HFFc6 (cell line): ENCODE data around the gene ANAPC1. TPM values are rescaled to one million over a fixed set of nuclear protein-coding genes. Genes with fewer than 3 reads are reported as not detected.

Source experiments
- DNase-seq: peaks from one replicate; pipeline ENCODE4 v3.0.0-alpha.2; 2018
- H3K27ac Mint-ChIP-seq: 2 replicates; pipeline ENCODE4 v1.8.0; 2020; ENCODE audit warnings: mild to moderate bottlenecking, mixed read lengths
- H3K27me3 Mint-ChIP-seq: 2 replicates; pipeline ENCODE4 v1.8.0; 2021; ENCODE audit warnings: mild to moderate bottlenecking, moderate library complexity, mixed read lengths; ENCODE audit not compliant: insufficient read depth
- H3K36me3 Mint-ChIP-seq: 2 replicates; pipeline ENCODE4 v1.8.0; 2021; ENCODE audit warnings: low read depth, mixed read lengths
- H3K4me1 Mint-ChIP-seq: 2 replicates; pipeline ENCODE4 v1.8.0; 2020; ENCODE audit warnings: low read depth, mixed read lengths
- H3K4me3 Mint-ChIP-seq: 2 replicates; pipeline ENCODE4 v1.8.0; 2020; ENCODE audit warnings: mild to moderate bottlenecking, moderate library complexity, mixed read lengths
- H3K9me3 Mint-ChIP-seq: 2 replicates; pipeline ENCODE4 v1.8.0; 2020; ENCODE audit warnings: mild to moderate bottlenecking, mixed read lengths
- total RNA-seq, 6 experiments: library from RNA; stranded (reverse); fragmentation: NEBNext Ultra II Directional; extraction: Animal tissue kit (Norgen Biotek cat#: 25700); gene quantifications; 2 replicates in 1 of 6; 3 replicates in 5 of 6; pipeline ENCODE4 v1.2.3, GENCODE V29; 2021
- TF ChIP-seq, protein P1 (sequence below): fragments of 200-600 bp; sonication (generic); IDR thresholded peaks from 2 replicates; pipeline ENCODE4 v1.5.0; 2021; ENCODE audit warnings: antibody characterized with exemption, mild to moderate bottlenecking

The ANAPC1 gene
- total RNA-seq, 6 experiments from 2014 or later, result 30.6 to 42.8 (median 38.0) TPM

DNA sequence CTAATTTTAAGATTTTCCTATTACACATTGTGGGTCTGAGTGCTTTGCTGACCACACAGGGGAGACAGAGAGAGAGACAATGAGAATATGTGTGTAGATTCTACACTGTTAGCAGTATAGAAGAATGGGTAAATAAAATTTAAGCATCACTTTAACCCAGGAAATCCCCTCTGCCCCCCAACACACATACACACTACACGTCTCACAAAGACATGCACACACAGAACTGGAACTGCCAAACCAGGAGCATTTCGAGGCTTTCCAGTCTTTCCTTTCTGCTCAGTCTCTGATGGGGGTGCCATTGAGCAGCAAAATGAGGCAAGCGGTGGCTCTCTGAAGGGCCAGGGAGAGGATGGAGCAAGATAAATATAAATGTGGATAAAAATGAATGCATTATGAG lies 16.9 kb upstream of the ANAPC1 start:
- Mint-ChIP-seq H3K27ac (no peak overlapping the region), H3K4me3 (no peak overlapping the region), H3K4me1 (no peaks in the 10 kb centered on the region), H3K27me3 (peaks cover 32% of the 10 kb centered on the region), H3K36me3 (no peaks in the 10 kb centered on the region), H3K9me3 (no peaks in the 10 kb centered on the region)
- no peak for DNase-seq
- TF ChIP-seq, protein P1, sequence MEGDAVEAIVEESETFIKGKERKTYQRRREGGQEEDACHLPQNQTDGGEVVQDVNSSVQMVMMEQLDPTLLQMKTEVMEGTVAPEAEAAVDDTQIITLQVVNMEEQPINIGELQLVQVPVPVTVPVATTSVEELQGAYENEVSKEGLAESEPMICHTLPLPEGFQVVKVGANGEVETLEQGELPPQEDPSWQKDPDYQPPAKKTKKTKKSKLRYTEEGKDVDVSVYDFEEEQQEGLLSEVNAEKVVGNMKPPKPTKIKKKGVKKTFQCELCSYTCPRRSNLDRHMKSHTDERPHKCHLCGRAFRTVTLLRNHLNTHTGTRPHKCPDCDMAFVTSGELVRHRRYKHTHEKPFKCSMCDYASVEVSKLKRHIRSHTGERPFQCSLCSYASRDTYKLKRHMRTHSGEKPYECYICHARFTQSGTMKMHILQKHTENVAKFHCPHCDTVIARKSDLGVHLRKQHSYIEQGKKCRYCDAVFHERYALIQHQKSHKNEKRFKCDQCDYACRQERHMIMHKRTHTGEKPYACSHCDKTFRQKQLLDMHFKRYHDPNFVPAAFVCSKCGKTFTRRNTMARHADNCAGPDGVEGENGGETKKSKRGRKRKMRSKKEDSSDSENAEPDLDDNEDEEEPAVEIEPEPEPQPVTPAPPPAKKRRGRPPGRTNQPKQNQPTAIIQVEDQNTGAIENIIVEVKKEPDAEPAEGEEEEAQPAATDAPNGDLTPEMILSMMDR, result peak; percentile 51

DNA sequence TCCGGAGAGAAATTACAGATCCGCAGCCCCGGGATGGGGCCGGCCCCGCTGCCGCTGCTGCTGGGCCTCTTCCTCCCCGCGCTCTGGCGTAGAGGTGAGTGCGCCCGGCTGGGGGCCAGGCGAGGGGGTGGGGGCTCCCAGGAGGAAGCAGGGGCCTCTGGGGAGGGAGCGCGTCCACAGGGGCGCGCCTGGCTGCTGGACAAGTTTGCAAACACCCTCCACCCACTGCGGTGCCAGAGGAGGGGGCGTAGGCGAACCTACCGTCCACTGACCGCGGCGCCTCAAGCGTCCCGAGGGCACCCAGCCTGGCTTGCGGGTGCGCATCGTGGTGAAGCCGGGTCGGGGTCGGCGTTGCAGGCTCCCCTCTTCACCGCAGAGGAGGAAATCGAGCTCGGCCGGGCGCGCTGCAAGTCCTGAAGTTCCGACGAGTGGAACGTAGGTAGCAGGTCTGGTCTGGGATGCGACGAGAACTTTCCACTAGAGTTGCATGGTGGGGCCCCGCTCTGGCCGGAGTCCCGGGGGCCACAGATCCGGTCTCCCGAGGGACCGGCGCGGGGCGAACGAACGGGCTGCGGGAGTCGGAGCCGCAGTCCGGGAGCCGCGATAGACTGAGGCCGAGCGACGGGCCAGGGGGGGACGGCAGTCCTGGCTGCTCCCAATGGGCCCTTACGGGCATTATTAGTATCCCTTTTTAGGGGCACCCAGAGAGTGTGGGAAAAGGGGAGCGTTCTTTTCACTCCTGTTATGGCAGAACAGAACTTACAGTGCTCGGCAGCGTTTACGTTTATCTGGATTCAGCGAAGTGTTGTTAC lies 14.9 kb upstream of the ANAPC1 start:
- Mint-ChIP-seq H3K27ac (no peak overlapping the region), H3K4me1 (no peaks in the 10 kb centered on the region), H3K27me3 (peaks cover 36% of the 10 kb centered on the region), H3K9me3 (no peaks in the 10 kb centered on the region), H3K4me3 (no peak overlapping the region), H3K36me3 (no peaks in the 10 kb centered on the region)
- DNase-seq, result no peak
- TF ChIP-seq, protein P1, result no peak

DNA sequence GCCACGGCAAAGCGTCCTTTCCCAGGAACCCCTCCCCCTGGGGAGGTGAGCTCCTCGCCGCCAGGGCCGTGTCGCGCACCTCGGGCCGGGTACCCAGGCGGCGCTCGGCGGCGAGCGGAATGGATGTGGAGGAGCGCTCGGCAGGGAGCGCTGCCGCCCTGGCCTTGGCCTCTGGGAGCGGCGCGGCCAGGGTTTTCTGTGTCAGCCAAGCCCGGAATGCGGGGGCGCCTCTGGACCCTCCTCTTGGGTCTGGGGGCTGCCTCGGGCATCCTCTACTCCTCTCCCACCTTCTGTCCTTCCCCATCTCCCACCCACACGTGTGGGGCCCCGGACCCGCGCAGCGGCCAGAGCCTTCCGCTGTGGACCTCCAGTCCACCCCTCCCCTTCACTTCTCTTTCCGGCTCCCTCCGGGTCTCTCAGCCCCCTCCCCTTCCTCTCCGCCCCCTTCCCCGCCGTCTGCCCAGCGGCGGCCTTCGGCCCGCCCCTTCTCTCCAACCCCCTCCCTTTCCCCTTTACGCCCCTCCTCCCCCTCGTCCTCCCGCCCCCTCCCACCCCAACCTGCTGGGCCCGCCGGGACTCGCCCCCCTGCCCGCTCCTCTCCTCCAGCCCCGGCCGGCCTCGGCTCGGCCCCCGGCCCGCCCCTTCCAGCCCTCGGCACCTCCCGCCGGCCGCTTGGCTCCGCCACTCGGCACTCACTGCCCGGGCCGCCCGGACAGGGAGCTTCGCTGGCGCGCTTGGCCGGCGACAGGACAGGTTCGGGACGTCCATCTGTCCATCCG lies 14.1 kb upstream of the ANAPC1 start, which contains the start of gene MERTK:
TSS of gene MERTK (plus strand) at position 684 of the 779 bp plus-strand sequence. CDS start 129 bp downstream, outside the sequence.
- TF ChIP-seq, protein P1, result peak; percentile 68
- H3K27ac Mint-ChIP-seq, result no peak within 1 kb of the TSS

DNA sequence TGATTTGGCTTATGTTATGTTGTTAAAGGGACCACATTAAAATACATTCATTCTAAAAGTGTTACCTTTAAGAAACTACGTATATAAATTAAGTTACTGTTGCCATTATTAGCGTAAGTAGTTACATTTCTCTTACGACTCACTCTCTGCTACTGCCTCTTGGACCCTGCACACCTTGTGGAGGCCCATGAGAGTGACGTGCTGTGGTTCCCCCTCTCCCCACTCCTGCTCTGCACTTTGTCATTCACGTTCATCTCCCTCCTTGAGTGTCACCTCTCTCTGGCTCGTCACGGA lies 13.6 kb upstream of the ANAPC1 start:
- DNase-seq, result no peak
- no peaks in the 10 kb centered on the region for H3K36me3 Mint-ChIP-seq
- H3K27me3 Mint-ChIP-seq, result peaks cover 34% of the 10 kb centered on the region
- H3K9me3 Mint-ChIP-seq, result no peaks in the 10 kb centered on the region
- H3K27ac Mint-ChIP-seq, result no peak overlapping the region
- TF ChIP-seq, protein P1, result no peak
- no peaks in the 10 kb centered on the region for H3K4me1 Mint-ChIP-seq
- peak overlapping the region; percentile 71 for H3K4me3 Mint-ChIP-seq

More for the DNA sequence above, 14.1 kb upstream of the ANAPC1 start, which contains the start of gene MERTK:
- no peaks in the 10 kb centered on the region for H3K4me1 Mint-ChIP-seq
- H3K4me3 Mint-ChIP-seq, result peak within 1 kb of the TSS; percentile 71
- H3K9me3 Mint-ChIP-seq, result no peaks in the 10 kb centered on the region
- DNase-seq, result no peak
- H3K36me3 Mint-ChIP-seq, result no peaks in the 10 kb centered on the region
- H3K27me3 Mint-ChIP-seq, result peaks cover 35% of the 10 kb centered on the region

DNA sequence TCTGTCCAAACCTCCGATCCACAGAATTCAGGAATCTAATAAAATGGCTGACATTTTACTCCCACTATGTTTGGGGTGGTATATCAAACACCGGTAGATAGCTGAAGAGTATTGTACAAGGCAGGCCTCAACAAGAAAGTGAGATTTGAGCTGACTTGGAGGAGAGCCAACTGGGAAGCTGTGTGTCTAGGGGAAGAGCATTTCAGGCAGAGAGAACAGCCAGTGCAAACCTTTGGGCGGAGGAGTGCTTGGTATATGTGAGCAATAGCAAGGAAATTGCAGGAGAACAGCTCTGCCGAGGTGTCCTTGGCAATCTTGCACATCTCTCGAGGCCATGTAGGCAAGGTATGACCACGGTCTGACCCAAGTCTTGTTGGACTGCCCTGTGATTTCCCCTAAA lies 12.6 kb upstream of the ANAPC1 start:
- Mint-ChIP-seq H3K36me3 (no peaks in the 10 kb centered on the region), H3K27me3 (peaks cover 34% of the 10 kb centered on the region), H3K9me3 (no peaks in the 10 kb centered on the region), H3K4me1 (no peaks in the 10 kb centered on the region), H3K27ac (no peak overlapping the region), H3K4me3 (no peak overlapping the region)
- TF ChIP-seq, protein P1, result no peak
- no peak for DNase-seq
